Measurements from ENCODE around the gene CTSG.
"Not testable (repeated sequence)": the region's sequence is repeated elsewhere in the genome, so short reads cannot be mapped to it uniquely, and the experiment has no call there.

Gene CTSG

DNA sequence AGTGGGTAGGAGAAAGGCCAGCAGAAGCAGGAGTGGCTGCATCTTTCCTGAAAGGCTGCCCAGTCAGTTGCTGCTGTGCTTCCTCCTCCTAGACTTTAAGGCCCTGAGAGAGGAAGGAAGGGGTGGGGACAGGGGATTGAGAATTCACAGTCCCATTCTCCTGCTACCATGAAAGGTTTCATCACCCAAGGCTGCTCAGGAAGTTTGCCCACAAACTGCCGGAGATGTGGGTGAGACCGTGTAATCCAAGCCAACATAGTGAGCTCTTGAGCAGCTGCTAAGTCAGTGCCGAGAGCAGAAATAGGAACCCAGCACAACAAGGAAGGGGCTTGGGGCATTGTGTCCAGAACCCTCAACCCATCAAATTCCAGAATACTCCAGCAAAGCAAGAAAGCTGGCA lies at the start of gene CTSG:
Gene CTSG, minus strand, starts transcription at position 69 of the 400 bp plus-strand sequence. Its CDS starts 27 bp downstream, at position 42.
- no peak for DNase-seq (ENCODE audit: low read depth)

DNA sequence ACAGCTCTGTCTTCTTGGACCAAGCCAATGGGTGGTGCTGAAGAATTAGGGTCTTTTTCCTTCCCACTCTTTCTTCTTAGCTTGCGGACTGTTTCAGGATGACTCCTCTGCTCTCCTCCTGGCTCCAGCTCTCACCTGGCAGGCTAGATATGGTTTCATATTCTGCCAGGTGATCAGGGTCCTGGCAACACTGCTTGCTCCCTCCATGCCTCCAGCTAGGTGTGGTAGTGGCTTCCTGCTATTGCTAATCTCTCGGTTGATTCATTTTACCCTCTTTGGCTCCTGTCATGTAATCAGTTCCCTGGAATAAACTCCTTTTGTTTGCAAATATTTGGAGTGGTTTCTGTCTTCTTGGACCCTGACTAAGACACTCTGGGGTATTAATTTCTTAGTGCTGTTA lies 37.7 kb upstream of the CTSG start:
- no peak for DNase-seq (ENCODE audit: low read depth)

DNA sequence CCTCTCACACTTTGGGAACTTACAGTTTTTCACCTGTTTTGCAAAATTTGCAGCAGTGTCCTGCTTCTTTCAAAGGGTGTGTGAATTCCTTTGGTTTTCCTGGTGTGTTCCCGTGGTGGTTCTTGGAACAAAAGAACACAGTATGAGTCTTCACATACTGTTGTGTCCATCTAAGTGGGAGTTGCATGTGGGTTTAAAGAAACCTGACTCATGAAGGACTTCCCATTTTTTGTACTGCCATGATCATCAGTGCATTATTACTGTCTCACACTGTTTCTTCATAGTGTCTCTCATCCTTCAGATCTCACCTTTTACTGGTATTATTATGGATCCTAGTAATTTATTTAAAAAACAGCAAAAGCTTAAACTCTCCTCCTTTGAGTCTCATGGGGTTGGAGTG lies 37.2 kb upstream of the CTSG start:
- no peak for DNase-seq (ENCODE audit: low read depth)

GRCh38 chr14:24612196-24612595 lies 36.1 kb upstream of the CTSG start:
- no peak for DNase-seq (ENCODE audit: low read depth)

DNA sequence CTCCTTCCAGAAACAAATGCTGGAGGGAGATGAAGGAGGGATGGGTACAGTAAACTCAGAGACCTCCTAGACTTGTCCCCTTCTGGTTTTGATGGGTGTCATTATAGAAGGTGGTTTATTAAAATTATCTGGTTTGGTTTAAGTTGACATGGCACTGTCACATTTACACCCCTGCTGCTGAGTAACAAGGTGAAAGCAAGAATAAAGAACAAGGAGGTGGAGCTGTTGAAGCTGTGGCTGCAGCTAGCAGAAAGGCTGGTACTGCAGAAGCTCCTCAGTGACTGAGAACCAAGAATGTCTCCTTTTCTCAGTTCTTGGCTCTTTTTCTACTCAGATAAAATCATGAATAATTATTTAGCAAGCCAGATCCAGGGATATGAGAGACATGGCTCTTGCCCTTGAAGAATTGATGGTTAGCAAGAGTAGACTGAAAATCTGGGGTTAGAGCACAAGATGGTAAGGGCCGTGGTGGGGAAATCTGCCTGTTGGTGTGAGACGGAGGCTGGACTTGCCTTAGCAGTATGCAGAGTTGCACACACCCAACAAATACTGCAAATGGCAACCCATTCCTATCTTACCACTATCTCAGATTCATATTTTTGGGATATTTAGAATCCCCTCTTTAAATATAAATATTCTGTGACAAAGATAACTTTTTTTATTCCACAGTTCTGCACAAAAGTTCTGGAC lies 33.8 kb upstream of the CTSG start, which contains the start of gene GZMH:
Gene GZMH, minus strand, starts transcription at position 31 of the 690 bp plus-strand sequence. CDS start 72 bp downstream, outside the sequence.
- DNase-seq (ENCODE audit: low read depth): no peak

DNA sequence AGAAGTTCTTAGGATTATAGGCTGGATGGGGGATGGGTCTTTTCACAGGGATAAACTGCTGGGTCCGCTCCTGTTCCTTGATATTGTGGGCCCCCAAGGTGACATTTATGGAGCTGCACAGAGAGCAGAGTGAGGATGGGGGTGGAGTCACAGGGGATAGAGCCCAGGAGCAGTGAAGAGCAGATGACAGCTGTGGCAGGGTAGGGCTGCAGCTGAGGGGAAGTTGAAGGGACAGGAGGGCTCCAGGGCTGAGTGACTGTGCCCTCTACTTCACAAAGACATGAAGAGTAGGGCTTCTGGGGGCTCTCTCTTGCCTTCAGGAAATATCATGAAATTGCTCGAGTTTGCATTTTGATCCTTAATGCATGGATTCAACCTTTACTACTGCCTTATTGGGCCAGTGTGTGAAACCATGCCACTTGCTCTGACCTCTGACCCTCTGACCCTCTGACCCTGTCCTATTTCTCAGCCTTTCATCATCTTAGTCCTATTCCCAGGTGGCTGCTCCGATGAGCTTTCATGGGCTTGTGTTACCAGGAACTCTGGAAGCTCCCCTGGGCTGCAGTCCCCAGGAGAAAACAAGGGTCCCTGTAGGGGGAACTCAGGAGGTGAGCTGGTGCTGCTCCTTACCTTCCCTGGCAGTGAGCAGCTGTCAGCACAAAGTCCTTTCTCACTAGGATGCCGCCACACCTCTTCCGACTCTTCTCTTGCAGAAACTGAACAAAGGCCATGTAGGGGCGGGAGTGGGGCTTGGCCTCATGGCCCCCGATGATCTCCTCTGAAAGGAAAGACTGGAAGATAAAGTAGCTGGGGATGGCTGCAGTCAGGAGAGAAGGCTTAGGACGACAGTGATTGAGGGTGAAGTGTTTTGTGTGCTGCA lies 31.8 kb upstream of the CTSG start:
- DNase-seq (ENCODE audit: low read depth): no peak

DNA sequence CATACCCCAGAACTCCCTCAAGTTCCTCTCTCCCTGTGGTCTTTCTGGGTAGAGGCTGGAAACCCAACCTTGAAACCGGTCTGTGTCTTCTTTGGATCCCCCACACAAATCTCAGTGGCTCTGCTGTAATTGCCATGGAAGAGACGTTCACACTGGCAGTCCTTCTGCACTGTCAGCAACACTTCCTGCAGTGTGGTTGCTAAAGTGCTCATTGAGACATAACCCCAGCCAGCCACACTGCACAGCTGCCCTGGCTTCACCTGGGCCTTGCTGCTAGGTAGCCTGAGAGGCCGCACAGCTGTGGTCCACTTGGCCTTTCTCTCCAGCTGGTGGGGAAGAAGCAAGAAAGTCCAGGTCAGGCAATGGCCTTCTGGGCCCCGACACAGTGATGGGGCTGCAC lies 31.0 kb upstream of the CTSG start:
- no peak for DNase-seq (ENCODE audit: low read depth)

DNA sequence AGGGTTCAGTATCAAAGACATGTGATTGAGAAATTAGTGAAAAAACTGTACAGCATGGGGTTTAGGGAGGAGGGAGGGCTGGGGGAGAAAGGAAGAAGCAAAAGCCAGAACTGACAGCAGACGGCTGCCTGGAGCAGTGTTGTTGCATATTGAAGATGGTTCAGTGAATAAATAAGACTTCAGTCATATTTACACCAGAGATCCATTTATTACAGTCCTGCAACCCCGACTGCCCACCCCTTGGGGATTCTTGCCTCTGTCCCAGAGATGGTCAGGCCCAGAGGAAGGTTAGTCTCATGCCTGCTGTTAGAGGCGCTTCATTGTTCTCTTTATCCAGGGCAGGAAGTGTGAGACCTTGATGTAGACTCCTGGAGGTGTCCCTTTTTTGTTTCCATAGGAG lies 30.2 kb upstream of the CTSG start:
- DNase-seq (ENCODE audit: low read depth): no peak

- peak; percentile 49 for DNase-seq (ENCODE audit: low read depth)
Measured at GRCh38 chr14:24605435-24606190, 29.6 kb upstream of the CTSG start.

GRCh38 chr14:24597403-24597802 lies 21.4 kb upstream of the CTSG start:
- DNase-seq (ENCODE audit: low read depth): no peak

DNA sequence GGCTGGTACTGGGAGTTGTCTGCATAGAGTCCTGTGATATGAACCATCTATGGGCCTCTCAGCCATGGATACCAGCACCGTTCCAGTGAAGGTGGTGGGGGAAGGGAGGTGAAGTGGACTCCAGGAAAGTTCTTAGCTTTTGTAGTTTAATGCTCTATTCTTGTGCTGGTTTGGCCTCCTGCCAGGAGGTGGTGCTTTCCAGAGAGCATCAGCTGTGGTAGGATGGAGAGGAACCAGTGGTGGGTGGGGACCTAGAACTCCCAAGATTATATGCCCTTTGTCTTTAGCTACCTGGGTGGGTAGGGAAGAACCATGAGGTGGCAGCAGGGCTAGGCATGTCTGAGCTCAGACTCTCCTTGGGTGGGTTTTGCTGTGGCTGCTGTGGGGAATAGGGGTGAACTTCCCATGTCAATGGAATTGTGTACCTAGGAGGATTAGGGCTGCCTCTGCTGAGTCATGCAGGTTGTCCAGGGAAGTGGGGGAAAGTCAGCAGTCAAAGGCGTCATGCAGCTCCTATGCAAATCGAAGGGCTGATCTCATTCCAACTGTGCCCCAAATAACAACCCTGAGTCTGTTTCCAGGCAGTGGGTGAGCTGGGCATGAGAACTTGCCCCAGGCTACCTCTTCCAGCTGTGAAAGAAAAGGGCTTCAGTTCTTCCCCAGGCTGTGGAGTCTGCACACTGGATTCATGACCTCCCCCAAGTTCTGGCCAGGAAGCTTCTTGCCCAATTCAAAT lies 19.2 kb upstream of the CTSG start:
- no peak for DNase-seq (ENCODE audit: low read depth)

DNA sequence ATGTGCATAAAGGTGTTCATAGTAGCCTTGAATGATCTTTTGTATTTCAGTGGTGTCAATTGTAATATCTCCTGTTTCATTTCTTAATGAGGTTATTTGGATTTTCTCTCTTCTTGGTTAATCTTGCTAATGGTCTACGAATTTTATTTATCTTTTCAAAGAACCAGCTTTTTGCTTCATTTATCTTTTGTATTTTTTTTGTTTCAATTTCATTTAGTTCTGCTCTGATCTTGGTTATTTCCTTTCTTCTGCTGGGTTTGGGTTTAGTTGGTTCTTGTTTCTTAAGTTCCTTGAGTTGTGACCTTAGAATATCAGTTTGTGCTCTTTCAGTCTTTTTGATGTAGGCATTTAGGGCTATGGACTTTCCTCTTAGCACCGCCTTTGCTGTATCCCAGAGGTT lies 15.0 kb upstream of the CTSG start:
- DNase-seq (ENCODE audit: low read depth): not testable (repeated sequence)

DNA sequence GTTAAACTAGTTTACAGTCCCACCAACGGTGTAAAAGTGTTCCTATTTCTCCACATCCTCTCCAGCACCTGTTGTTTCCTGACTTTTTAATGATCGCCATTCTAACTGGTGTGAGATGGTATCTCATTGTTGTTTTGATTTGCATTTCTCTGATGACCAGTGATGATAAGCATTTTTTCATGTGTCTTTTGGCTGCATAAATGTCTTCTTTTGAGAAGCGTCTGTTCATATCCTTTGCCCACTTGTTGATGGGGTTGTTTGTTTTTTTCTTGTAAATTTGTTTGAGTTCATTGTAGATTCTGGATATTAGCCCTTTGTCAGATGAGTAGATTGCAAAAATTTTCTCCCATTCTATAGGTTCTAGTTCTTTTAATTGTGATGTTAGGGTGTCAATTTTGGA lies 8.4 kb upstream of the CTSG start:
- DNase-seq (ENCODE audit: low read depth): not testable (repeated sequence)

GRCh38 chr14:24578558-24578957 lies 2.5 kb upstream of the CTSG start:
- no peak for DNase-seq (ENCODE audit: low read depth)

DNA sequence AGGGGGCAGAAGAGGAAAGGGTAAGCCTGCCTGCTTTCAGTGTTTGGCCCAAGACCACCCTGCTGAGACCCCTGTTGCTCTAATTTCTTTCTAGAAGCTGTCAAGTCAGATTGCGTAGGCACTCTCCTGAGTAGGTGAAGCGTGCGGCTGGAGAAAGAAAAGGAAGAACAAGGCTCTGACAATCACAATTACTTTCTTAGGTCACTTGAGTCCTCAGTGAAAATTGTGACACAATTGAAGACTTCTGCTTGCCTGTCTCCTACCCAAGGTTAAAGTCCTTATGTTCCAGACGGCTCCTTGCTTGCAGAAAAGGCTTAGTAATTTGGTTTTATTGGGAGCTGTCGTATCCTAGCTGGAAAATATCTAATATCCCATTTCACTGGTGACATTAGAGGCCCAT lies 721 bp upstream of the CTSG start:
- no peak for DNase-seq (ENCODE audit: low read depth)

DNA sequence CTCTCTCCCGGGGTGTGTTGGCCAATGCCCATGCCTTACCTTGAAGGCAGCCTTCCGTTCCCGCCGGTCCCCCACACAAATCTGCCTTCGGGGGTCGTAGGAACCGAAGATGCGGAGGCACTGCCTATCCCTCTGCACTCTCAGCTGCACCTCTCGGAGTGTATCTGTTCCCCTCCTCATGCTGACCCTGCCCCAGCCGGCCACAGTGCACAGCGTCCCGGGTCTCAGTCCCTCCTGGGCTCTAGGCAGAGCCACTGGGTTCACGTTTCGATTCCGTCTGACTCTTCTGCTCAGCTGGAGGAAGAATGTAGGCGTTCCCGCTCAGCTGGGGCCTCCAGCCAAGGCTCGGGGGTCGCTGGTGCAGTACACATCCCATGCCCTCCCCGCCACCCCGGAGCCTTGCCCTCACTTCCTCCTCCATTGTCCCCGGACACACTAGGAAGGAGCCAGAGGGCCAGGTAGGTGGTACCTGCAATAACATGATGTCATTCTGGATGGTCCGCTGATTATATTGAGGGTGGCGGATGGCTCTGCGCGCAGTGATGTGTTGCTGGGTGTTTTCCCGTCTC lies 1.8 kb downstream of the CTSG start:
- no peak for DNase-seq (ENCODE audit: low read depth)

DNA sequence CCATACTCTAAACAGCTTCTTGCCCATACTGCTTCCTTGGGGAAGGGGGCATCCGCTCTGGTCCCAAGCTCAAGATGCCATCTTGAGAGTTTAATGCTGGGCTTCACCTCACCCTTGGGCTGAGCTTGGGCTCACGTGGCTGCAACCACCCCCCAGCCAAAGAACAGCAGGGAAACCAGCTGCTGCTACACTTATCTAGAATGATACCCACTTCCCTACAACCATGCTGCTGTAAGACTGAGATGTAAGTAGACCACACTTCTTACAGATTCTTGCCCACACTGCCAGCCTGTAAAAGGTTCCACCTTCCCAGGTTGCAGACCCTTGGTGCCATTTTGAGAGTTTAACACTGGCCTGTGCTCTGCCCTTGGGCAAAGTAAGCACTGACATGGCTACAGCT lies 9.7 kb downstream of the CTSG start:
- DNase-seq (ENCODE audit: low read depth): no peak

DNA sequence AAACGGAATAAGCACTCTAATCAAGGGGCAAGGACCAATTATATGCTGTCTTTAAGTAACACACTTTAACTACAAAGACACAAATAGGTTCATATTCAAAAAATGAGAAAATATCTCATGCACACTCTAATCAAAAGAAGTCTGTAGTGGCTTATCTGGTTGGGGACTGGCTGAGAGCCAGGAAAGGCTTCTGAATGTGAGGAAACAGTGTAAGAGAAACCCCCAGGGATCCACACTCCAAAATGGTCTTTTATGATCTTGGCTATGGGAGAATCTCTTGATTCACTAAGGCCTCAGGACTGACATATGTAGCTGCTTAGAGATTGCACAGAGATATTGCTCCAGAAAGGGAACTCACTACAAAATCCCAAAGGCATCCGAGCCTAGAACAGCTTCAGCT lies 10.3 kb downstream of the CTSG start:
- DNase-seq (ENCODE audit: low read depth): no peak

- no peak for DNase-seq (ENCODE audit: low read depth)
Measured at GRCh38 chr14:24563505-24563904, 12.5 kb downstream of the CTSG start.

DNA sequence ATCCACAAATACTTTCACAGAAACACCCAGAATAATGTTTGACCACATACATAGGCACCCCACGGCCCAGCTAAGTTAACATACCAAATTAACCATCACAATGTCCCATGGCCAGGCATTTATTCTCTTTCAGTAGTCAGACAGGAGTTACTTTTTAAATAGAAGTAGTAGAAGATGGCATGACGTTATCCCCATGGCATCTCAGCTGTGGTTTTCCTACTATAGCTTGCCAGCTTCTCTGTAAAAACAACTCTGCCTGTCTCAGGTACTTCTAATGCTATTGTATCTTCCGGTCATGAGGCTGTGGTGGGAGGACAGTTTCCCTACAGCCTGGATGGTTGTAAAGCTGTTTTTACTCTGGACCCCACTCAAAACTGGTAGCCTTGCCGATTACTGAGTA lies 19.3 kb downstream of the CTSG start:
- DNase-seq (ENCODE audit: low read depth): no peak

- not testable (repeated sequence) for DNase-seq (ENCODE audit: low read depth)
Measured at GRCh38 chr14:24549064-24549463, 27.0 kb downstream of the CTSG start.
